A673 (cell line): Measurements from ENCODE around the gene KIRREL3. TPM values are rescaled to one million over a fixed set of nuclear protein-coding genes. Genes with fewer than 3 reads are reported as not detected.

ENCODE experiments used
- BruUV-seq: library from RNA; stranded (reverse); fragments of 400-500 nt; replicated peaks from 2 replicates; lab custom pipeline; 2021; lab: Mats Ljungman, UMichigan
- CTCF ChIA-PET: fragments of 300-600 bp; sonication (Branson Sonifier 250); formaldehyde crosslinking; loops from one replicate; lab custom pipeline; 2022; ENCODE audit warnings: antibody characterized with exemption; lab: Charles Lee
- POLR2A ChIA-PET: fragments of 300-600 bp; sonication (Branson Sonifier 250); formaldehyde crosslinking; loops from one replicate; lab custom pipeline; 2022; ENCODE audit warnings: antibody characterized with exemption; ENCODE audit not compliant: low non-redundant PET; lab: Charles Lee
- DNase-seq: peaks from one replicate; pipeline ENCODE4 v3.0.0-alpha.2; 2015; ENCODE audit warnings: low spot score
- H3K27ac ChIP-seq: fragments of 200-600 bp; sonication (generic); 2 replicates; pipeline ENCODE4 v1.5.1; 2016; ENCODE audit warnings: mixed run types, low read depth, mild to moderate bottlenecking, mixed read lengths, antibody characterized with exemption, low read length; ENCODE audit not compliant: poor library complexity, severe bottlenecking
- H3K27me3 ChIP-seq: fragments of 200-600 bp; sonication (generic); replicated peaks from 2 replicates; pipeline ENCODE4 v1.6.1; 2017; ENCODE audit warnings: mixed run types, low read depth, mild to moderate bottlenecking, mixed read lengths, antibody characterized with exemption, low read length; ENCODE audit not compliant: insufficient read depth, poor library complexity
- H3K36me3 ChIP-seq: fragments of 200-600 bp; sonication (generic); 2 replicates; pipeline ENCODE4 v1.6.1; 2016; ENCODE audit warnings: mixed run types, mild to moderate bottlenecking, mixed read lengths, antibody characterized with exemption, low read length; ENCODE audit not compliant: insufficient read depth, poor library complexity, severe bottlenecking
- H3K4me1 ChIP-seq: fragments of 200-600 bp; sonication (generic); 2 replicates; pipeline ENCODE4 v1.6.1; 2017; ENCODE audit warnings: mixed run types, mild to moderate bottlenecking, mixed read lengths, antibody characterized with exemption, low read length; ENCODE audit not compliant: insufficient read depth, poor library complexity, severe bottlenecking
- H3K4me3 ChIP-seq: fragments of 200-600 bp; sonication (generic); 2 replicates; pipeline ENCODE4 v1.5.1; 2016; ENCODE audit warnings: low read depth, mixed run types, mild to moderate bottlenecking, mixed read lengths, low read length; ENCODE audit not compliant: poor library complexity, severe bottlenecking
- H3K9me3 ChIP-seq: fragments of 200-600 bp; sonication (generic); 2 replicates; pipeline ENCODE4 v1.6.1; 2016; ENCODE audit warnings: mixed run types, low read depth, mild to moderate bottlenecking, mixed read lengths, antibody characterized with exemption, low read length; ENCODE audit not compliant: poor library complexity, severe bottlenecking
- CTCF ChIP-seq: fragments of 300-800, 200-600 bp; sonication (generic); conservative IDR thresholded peaks from 2 replicates; pipeline ENCODE4 v1.5.1; 2017; ENCODE audit warnings: low read depth, mild to moderate bottlenecking, antibody characterized with exemption, low read length, moderate library complexity, mixed read lengths
- EZH2 ChIP-seq: fragments of 200-600 bp; sonication (generic); IDR thresholded peaks from 2 replicates; pipeline ENCODE4 v1.6.1; 2017; ENCODE audit warnings: borderline replicate concordance, low read depth, mild to moderate bottlenecking, mixed read lengths, antibody characterized with exemption, low read length; ENCODE audit not compliant: poor library complexity, severe bottlenecking
- intact Hi-C: fragments of 100-400 bp; cut with micrococcal nuclease; formaldehyde crosslinking; loops from one replicate; pipeline ENCODE4 v1.10.0; 2022; ENCODE audit not compliant: unreplicated experiment
- total RNA-seq: library from RNA; stranded (reverse); gene quantifications from 2 replicates; pipeline ENCODE4 v1.2.3, GENCODE V29; 2021

The KIRREL3 gene
- total RNA-seq, 1 experiment from 2014 or later: not detected

GRCh38 chr11:126409620-126409985 lies 591.0 kb downstream of the KIRREL3 start:
- H3K36me3 ChIP-seq: peaks cover 10% of the 10 kb centered on the region
- no peaks in the 10 kb centered on the region for H3K9me3 ChIP-seq
- intact Hi-C loops: no loop called here
- no peak overlapping the region for H3K4me3 ChIP-seq
- CTCF ChIA-PET: no interaction called here
- H3K4me1 ChIP-seq: no peaks in the 10 kb centered on the region
- no peak for DNase-seq
- TF ChIP-seq EZH2: no peak
- TF ChIP-seq CTCF: no peak
- no peak overlapping the region for H3K27ac ChIP-seq
- POLR2A ChIA-PET: no interaction called here
- H3K27me3 ChIP-seq: no peaks in the 10 kb centered on the region
- BruUV-seq: no TSS peak

- Histone ChIP-seq H3K27ac (no peak overlapping the region), H3K27me3 (no peaks in the 10 kb centered on the region), H3K9me3 (no peaks in the 10 kb centered on the region), H3K4me1 (no peaks in the 10 kb centered on the region), H3K36me3 (peaks cover 10% of the 10 kb centered on the region), H3K4me3 (no peak overlapping the region)
- intact Hi-C loops: no loop called here
- ChIA-PET POLR2A (no interaction called here), CTCF (no interaction called here)
- TF ChIP-seq EZH2: no peak
- TF ChIP-seq CTCF: no peak
- DNase-seq: no peak
- no TSS peak for BruUV-seq
Measured at GRCh38 chr11:126408901-126409619, 591.5 kb downstream of the KIRREL3 start.

GRCh38 chr11:126408496-126408895 lies 592.1 kb downstream of the KIRREL3 start:
- Histone ChIP-seq H3K9me3 (no peaks in the 10 kb centered on the region), H3K4me1 (no peaks in the 10 kb centered on the region), H3K4me3 (no peak overlapping the region), H3K27ac (no peak overlapping the region), H3K36me3 (peaks cover 10% of the 10 kb centered on the region), H3K27me3 (no peaks in the 10 kb centered on the region)
- POLR2A ChIA-PET: no interaction called here
- BruUV-seq: no TSS peak
- intact Hi-C loops: no loop called here
- CTCF ChIA-PET: no interaction called here
- TF ChIP-seq CTCF: no peak
- no peak for TF ChIP-seq EZH2
- DNase-seq: no peak
